ENCODE measurements around the gene KMT2C.
"Not testable (repeated sequence)": the region's sequence is repeated elsewhere in the genome, so short reads cannot be mapped to it uniquely, and the experiment has no call there.

Gene KMT2C

DNA sequence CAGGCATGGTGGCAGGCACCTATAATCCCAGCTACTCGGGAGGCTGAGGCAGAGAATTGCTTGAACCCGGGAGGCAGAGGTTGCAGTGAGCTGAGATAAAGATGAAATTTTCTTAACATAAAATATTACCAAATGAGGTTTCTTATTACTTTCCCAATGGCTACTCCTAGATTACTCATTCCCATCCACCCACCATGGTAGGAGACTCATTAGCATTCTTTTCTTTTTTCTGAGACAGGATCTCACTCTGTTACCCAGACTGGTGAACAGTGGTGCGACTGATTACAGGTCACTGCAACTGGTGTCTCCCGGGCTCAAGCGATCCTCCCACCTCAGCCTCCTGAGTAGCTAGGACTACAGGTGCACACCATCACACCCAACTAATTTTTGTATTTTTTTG is 82.5 kb downstream of the KMT2C start:
- DNase-seq, result not testable (repeated sequence)

DNA sequence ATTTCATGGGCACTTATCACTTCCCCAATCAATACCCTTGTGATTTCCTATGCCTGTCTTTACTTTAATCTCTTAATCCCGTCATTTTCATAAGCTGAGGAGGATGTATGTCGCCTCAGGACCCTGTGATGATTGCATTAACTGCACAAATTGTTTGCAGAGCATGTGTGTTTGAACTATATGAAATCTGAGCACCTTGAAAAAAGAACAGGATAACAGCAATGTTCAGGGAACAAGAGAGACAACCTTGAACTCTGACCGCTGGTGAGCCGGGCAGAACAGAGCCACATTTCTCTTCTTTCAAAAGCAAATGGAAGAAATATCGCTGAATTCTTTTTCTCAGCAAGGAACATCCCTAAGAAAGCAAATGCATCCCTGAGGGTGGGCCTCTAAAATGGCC is 84.1 kb downstream of the KMT2C start:
- not testable (repeated sequence) for DNase-seq

DNA sequence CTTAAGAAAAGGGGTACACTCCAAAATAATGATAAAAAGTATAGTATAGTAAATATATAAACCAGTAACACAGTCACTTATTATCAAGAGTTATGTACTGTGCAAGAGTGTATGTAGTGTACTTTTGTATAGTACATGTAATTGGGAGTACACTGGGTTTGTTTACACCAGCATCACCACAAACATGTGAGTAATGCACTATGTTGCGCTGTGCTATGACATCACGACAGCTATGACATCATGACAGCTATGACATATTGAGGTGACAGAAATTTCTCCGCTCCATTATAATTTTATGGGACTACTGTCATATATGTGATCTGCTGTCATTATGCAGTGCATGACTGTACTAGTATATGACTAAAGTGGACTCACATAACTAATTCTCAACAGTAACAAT is 84.6 kb downstream of the KMT2C start:
- DNase-seq, result no peak

GRCh38 chr7:152347888-152348287 is 87.9 kb downstream of the KMT2C start:
- DNase-seq, result no peak

- DNase-seq, result no peak
Measured at GRCh38 chr7:152344253-152344652, 91.5 kb downstream of the KMT2C start.

GRCh38 chr7:152342796-152343195 is 93.0 kb downstream of the KMT2C start:
- no peak for DNase-seq

DNA sequence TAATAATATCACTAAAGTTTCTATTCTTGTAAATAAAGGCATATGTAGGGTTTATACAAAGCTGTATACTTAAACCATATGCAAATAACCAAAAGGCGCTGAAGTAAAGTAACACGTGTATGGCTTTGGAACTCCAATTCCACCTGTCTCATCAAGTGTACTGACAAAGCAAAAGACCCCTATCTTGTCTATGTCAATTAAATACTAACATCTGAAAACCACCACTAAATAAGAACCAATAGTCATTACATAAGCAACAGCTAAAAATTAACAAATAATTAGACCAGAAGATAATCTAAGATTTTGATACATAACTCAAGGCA is 93.9 kb downstream of the KMT2C start:
- DNase-seq, result no peak

DNA sequence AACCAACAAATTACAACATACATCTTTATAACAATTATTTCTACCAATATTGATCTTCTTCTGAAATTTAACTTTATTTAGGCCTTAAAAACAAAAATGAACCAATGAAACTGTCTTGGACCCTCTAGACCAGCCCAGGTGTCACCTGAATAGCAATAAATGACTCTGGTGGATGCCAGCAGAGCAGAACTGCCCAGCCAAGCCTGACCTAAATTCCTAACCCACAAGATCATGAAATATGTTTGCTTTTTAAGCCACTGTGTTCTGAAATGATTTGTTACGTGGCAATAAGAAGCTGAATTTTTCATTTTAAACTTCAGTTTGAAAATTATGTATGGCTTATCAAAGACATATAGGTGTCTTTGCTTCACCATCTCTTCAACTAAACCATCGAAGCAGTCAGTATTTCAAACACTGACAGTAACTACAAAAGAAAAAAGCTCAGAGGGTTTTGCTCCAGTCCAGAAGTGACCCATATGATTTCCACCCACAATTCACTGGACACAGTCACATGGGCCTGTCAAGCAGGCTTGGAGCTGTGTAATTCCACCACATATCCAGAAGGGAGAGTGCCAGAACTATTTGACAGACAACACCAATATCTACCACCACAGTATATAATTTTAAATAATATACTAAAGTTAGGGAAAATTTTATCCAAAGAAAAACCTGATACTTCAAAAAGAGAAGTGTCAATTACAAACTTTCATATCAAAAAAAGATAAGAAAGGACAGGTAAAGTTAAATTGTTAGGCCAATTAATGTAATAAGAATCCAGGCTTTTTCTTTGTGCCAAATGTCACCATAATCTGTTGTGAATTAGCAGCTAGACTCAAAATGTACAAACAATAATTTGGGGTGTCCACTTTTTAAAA is 94.5 kb downstream of the KMT2C start:
- no peak for DNase-seq

- DNase-seq, result no peak
Measured at GRCh38 chr7:152340161-152340560, 95.6 kb downstream of the KMT2C start.

DNA sequence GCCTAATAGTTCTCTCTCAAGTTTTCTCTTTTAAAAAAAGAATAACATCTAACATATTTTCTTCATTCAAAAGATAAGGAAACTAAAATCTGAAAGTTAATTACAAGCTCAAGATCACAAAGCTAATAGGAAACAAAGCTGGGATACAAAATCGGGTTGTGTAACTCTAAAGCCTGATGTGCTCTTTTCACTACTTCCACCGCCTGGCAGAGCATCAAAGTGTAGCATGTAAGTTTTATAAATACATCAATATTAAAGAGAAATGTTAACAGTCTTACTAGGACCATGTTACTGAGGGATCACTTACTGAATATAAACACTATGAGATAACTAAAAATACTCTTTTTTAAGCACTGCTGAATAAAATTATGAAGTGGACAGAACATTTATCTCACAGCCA is 97.2 kb downstream of the KMT2C start:
- no peak for DNase-seq

DNA sequence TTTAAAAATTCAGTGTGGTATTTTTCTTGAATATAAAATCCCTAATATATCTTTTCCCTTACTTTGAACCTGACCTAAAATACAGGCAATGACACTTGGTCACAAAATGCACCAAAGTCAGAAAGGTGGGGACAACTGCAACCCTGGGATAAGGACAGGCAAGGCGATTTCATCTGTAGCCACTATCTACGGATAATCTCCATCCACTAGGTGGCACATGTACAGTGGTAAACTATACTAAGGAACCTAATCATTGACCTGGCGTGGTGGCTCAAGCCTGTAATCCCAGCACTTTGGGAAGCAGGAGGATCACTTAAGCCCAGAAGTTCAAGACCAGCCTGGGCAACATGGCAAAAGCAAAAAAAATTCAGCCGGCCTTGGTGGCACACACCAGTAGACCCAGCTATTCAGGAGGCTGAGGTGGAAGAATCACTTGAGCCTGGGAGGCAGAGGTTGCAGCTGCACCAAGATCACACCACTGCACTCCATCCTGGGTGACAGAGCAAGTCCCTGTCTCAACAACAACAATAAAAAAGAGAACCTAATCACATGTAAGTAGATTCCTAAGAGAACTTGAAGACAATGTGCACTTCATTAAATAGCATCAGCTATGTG is 98.9 kb downstream of the KMT2C start:
- DNase-seq, result peak; percentile 10

GRCh38 chr7:152335900-152336571 is 99.8 kb downstream of the KMT2C start:
- DNase-seq, result no peak

GRCh38 chr7:152333134-152333533 is 102.7 kb downstream of the KMT2C start:
- no peak for DNase-seq

- DNase-seq, result no peak
Measured at GRCh38 chr7:152330827-152331226, 105.0 kb downstream of the KMT2C start.

- no peak for DNase-seq
Measured at GRCh38 chr7:152329469-152329868, 106.3 kb downstream of the KMT2C start.

DNA sequence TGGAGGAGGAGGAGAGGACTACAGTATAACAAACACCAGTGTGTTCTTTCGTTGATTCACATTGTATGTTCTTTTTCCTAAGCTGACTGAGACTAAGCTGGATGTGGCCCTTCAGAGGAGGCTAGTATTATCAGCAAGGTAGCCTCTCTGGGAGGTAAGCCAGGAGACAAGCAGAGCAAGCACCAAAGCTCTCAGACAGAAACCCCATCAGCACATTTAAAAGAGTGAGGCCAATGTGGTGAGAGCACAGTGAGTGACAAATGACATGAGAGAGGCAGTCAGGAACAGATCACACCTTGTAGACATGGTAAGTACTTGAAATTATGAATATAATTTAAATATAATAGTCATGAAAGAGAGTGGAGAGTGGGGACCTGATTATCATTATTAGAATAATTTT is 107.6 kb downstream of the KMT2C start:
- no peak for DNase-seq

DNA sequence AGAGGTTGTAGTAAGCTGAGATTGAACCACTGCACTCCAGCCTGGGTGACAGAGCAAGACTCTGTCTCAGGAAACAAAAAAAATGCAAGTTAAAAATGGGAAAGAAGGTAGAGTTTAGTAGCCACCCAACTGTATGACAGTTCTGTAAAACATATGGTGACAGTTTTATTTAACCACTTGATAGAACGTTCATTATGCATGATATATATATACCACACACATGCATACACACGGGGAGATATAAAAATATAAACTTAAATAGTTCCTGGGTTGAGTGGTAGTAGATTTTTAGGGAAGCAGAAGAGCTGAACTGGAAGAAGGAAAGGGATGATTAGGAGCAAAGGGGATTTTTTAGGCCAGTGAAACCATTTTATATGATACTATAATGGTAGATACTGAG is 120.0 kb downstream of the KMT2C start:
- DNase-seq, result no peak

- DNase-seq, result peak; percentile 83
Measured at GRCh38 chr7:152313831-152314604, 121.8 kb downstream of the KMT2C start.

DNA sequence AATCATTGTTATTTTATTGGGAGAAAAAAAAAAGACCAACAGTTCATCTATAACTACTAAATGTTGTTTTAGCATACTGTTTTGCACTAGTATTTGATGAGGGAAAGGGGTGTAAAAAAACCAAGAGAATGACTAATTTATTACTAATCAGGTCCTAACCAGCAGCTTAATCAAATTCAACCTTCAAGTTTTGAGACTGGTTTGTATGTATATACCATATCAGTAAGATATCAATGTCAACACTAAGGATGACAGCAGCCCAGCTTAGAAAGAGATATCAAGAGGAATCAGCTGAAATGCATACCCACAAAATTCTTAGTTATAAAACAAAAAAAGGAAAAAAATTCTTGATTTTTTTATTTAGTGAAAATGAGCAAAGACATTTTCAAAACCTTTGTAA is 122.6 kb downstream of the KMT2C start:
- DNase-seq, result no peak

- DNase-seq, result no peak
Measured at GRCh38 chr7:152312316-152312715, 123.5 kb downstream of the KMT2C start.

GRCh38 chr7:152307902-152308301 is 127.9 kb downstream of the KMT2C start:
- DNase-seq, result no peak

DNA sequence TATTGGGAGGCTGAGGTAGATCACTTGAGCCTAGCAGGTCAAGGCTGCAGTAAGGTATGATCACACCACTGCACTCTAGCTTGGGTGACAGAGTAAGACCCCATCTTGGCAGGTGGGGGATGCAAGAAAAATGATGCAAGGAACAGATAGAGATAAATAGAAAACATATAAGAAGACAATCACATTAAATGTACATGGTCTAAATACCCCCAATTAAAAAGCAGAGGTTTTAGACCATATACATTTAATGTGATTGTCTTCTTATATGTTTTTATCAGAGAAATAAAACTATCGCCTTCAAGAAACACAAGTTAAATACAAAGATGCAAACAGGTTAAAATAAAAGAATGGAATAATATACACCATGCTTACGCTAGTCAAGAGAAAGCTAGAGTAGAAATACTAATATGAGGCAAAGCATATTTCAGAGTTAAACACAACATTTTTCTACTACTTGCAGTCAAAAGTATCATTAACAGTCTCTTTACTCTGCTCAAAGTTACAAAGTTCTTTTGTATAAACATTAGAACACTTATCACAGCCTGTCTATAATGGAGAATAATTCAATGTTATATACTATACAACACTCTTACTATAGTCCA is 136.2 kb downstream of the KMT2C start:
- DNase-seq, result not testable (repeated sequence)

DNA sequence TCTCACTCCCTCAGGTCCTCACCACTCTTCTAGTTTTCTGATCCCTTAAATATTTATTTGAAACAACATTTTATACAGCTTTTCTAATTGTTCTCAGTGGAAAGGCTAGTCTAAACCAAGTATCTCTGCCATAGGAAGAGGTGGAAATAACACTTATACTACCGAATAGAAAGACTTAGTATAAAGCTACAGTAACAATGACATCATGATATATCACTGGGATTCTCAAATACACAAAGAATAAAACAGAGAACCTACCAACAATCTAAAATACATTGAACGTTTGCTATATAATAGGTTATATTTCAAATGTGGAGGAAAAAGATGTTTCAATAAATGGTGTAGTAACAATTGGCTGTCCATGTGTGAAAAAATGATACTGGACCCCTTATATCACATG is 142.9 kb downstream of the KMT2C start:
- DNase-seq, result no peak
